LNCaP clone FGC (cell line): Measurements from ENCODE around the gene COL23A1.

ENCODE experiments used
- DNase-seq: peaks from one replicate; pipeline ENCODE4 v3.0.0-alpha.2; 2011; ENCODE audit warnings: low read depth
- H3K4me3 ChIP-seq: 2 replicates; pipeline ENCODE4 v1.5.1; 2011; ENCODE audit warnings: mild to moderate bottlenecking, low read depth, low read length, control low read depth
- CTCF ChIP-seq: IDR thresholded peaks from 2 replicates; pipeline ENCODE4 v1.5.1; 2012; ENCODE audit warnings: mild to moderate bottlenecking; ENCODE audit not compliant: control insufficient read depth, insufficient read depth; ENCODE audit errors: extremely low read depth

The COL23A1 gene

DNA sequence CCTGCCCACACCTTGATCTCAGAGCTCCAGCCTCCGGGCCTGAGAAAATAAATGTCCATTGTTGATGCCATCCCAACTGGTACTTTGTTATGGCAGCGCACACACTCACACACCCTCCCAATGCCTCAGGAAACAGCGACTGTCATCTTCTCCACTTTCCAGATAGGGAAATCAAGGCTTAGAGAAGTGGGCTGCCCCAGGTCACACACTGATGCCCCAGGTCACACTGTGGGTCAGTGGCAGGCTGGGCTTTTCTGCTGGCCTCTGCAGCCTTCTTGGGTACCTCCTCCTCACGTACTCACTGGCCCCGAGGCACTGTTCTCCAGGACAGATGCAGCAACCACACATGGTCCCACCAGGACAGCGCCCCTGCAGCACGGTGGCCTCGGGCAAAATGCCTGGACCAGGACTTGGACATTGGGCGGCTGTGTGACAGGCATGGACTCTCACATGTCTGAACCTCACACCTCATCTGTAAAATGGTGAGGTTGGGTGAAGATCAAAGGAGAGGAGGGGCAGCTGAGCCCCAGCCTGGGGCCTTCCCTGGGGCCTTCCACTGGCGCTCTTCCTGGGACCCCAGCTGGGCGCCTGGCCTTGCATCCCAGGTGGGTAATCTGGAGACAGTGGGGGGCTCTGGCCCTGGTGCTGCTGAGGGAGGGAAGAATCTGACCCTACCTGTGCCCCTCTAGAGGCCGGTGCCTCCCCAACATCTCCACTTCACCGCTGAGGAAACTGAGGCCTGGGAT is 156.0 kb downstream of the COL23A1 start:
- no peak overlapping the region for H3K4me3 ChIP-seq
- no peak for DNase-seq
- TF ChIP-seq CTCF = no peak

- no peak for TF ChIP-seq CTCF
- no peak for DNase-seq
- H3K4me3 ChIP-seq = no peak overlapping the region
Measured at GRCh38 chr5:178433273-178433775, 156.9 kb downstream of the COL23A1 start.

GRCh38 chr5:178432421-178433272 is 157.5 kb downstream of the COL23A1 start:
- no peak for DNase-seq
- H3K4me3 ChIP-seq = no peak overlapping the region
- TF ChIP-seq CTCF = no peak

- no peak for DNase-seq
- no peak for TF ChIP-seq CTCF
- no peak overlapping the region for H3K4me3 ChIP-seq
Measured at GRCh38 chr5:178431782-178432165, 158.4 kb downstream of the COL23A1 start.

GRCh38 chr5:178431063-178431781 is 159.0 kb downstream of the COL23A1 start:
- H3K4me3 ChIP-seq = no peak overlapping the region
- no peak for TF ChIP-seq CTCF
- DNase-seq = no peak

GRCh38 chr5:178430186-178431062 is 159.8 kb downstream of the COL23A1 start:
- DNase-seq = no peak
- TF ChIP-seq CTCF = no peak

More at GRCh38 chr5:178430186-178431062, 159.8 kb downstream of the COL23A1 start:
- H3K4me3 ChIP-seq = no peak overlapping the region
